Measurements from ENCODE around the gene CUL4B.
"Not testable (repeated sequence)": the region's sequence is repeated elsewhere in the genome, so short reads cannot be mapped to it uniquely, and the experiment has no call there.

The CUL4B gene

GRCh38 chrX:120534413-120535205 lies 26.2 kb downstream of the CUL4B start:
- H3K36me3 ChIP-seq (ENCODE audit: control insufficient read depth in 2 of 2, insufficient read depth in 2 of 2, low read length in 2 of 2) = peaks cover 14 to 22% of the 10 kb centered on the region in 2 donors
- H3K9me3 ChIP-seq (ENCODE audit: control insufficient read depth in 2 of 2, low read length in 2 of 2) = no peaks in the 10 kb centered on the region
- no peak overlapping the region for H3K9ac ChIP-seq (ENCODE audit: low read depth in 1 of 2, low read length in 2 of 2)
- H3K27ac ChIP-seq (ENCODE audit: low read depth in 2 of 2, low read length in 2 of 2) = no peak overlapping the region
- H3K27me3 ChIP-seq (ENCODE audit: control insufficient read depth in 2 of 2, insufficient read depth in 2 of 2, low read length in 2 of 2) = no peaks in the 10 kb centered on the region
- H3K4me3 ChIP-seq (ENCODE audit: low read length in 2 of 2) = no peak overlapping the region
- H3K4me1 ChIP-seq (ENCODE audit: control insufficient read depth in 2 of 2, insufficient read depth in 2 of 2, low read length in 2 of 2) = no peaks in the 10 kb centered on the region

DNA sequence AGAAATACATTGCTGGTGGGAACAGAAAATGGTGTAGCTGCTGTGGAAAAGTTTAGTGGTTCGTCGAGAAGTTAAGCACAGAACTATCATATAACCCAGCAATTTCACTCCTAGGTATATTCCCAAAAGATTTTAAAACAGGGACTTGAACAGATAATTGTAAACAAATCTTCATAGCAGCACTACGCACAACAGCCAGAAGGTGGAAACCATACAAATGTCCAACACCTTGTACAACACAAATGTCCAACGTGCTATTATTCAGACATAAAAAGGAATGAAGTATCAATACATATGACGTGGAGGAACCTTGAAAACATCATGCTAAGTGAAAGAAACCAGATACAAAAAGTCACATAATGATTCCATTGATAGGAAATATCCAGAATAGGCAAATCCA lies 37.9 kb downstream of the CUL4B start:
- H3K9ac ChIP-seq (ENCODE audit: low read depth in 1 of 2, low read length in 2 of 2) = no peak overlapping the region
- H3K27me3 ChIP-seq (ENCODE audit: control insufficient read depth in 2 of 2, insufficient read depth in 2 of 2, low read length in 2 of 2) = no peaks in the 10 kb centered on the region
- no peak overlapping the region for H3K27ac ChIP-seq (ENCODE audit: low read depth in 2 of 2, low read length in 2 of 2)

DNA sequence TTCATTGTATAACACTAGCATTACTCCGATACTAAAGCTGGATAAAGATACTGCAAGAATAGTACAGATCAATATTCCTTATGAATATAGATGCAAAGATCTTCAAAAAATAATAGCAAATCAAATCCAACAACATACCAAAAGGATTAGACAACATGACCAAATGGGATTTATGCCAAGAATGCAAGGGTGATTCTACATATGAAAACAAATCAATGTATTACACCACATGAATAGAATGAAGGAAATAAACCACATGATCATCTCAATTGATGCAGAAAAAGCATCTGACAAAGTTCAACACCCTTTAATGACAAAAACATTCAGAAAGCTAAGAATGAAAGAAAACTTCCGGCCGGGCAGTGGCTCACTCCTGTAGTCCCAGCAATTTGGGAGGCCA lies 42.8 kb downstream of the CUL4B start:
- Histone ChIP-seq H3K4me1 (ENCODE audit: control insufficient read depth in 2 of 2, insufficient read depth in 2 of 2, low read length in 2 of 2) (no peaks in the 10 kb centered on the region), H3K9ac (ENCODE audit: low read depth in 1 of 2, low read length in 2 of 2) (no peak overlapping the region), H3K27me3 (ENCODE audit: control insufficient read depth in 2 of 2, insufficient read depth in 2 of 2, low read length in 2 of 2) (no peaks in the 10 kb centered on the region)

More for the DNA sequence above, 37.9 kb downstream of the CUL4B start:
- Histone ChIP-seq H3K4me1 (ENCODE audit: control insufficient read depth in 2 of 2, insufficient read depth in 2 of 2, low read length in 2 of 2) (no peaks in the 10 kb centered on the region), H3K9me3 (ENCODE audit: control insufficient read depth in 2 of 2, low read length in 2 of 2) (no peaks in the 10 kb centered on the region), H3K36me3 (ENCODE audit: control insufficient read depth in 2 of 2, insufficient read depth in 2 of 2, low read length in 2 of 2) (no peaks in the 10 kb centered on the region), H3K4me3 (ENCODE audit: low read length in 2 of 2) (no peak overlapping the region)

DNA sequence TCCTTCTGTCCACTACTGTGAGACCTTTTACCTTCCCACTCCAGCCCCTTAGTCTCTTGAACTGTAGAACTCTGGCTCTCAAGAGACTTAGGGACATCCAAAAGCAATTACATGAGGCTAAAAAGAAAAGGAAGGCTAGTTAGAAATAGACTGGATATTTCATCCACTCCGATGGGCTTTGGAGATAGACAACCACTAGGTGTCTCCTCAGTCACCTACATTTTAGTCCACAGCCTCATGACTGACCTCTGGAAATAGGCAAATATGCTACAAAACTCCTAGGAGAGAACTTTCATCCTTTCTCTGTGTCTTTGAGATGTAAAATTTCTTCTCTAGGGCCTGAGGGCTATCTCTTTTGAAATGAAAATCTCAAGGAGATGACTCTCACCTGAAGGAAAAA lies 46.5 kb downstream of the CUL4B start:
- H3K9me3 ChIP-seq (ENCODE audit: control insufficient read depth in 2 of 2, low read length in 2 of 2) = no peaks in the 10 kb centered on the region
- H3K27ac ChIP-seq (ENCODE audit: low read depth in 2 of 2, low read length in 2 of 2) = no peak overlapping the region
- H3K36me3 ChIP-seq (ENCODE audit: control insufficient read depth in 2 of 2, insufficient read depth in 2 of 2, low read length in 2 of 2) = no peaks in the 10 kb centered on the region

More for the DNA sequence above, 42.8 kb downstream of the CUL4B start:
- H3K9me3 ChIP-seq (ENCODE audit: control insufficient read depth in 2 of 2, low read length in 2 of 2) = no peaks in the 10 kb centered on the region
- H3K27ac ChIP-seq (ENCODE audit: low read depth in 2 of 2, low read length in 2 of 2) = no peak overlapping the region
- no peak overlapping the region for H3K4me3 ChIP-seq (ENCODE audit: low read length in 2 of 2)
- no peaks in the 10 kb centered on the region for H3K36me3 ChIP-seq (ENCODE audit: control insufficient read depth in 2 of 2, insufficient read depth in 2 of 2, low read length in 2 of 2)

DNA sequence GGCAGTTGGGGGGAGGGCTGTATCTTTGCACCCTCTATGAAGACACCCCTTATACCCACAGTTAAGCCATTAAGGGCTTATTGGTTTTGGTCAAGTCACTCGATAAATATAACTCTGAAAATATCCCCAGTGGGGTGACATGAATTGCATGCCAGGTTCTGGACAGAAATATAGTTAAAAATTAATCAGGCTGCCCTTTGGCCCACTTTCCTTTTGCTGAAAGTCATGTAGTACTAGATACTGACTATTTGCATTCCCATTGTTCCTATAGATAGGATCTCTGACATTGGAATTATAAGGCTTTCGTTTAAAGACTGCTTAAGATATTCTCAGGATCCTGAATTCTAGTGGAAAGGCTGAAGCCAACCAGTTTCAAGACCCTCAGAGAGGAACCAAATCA lies 48.1 kb downstream of the CUL4B start:
- no peak overlapping the region for H3K9ac ChIP-seq (ENCODE audit: low read depth in 1 of 2, low read length in 2 of 2)
- H3K4me3 ChIP-seq (ENCODE audit: low read length in 2 of 2) = no peak overlapping the region
- no peak overlapping the region for H3K27ac ChIP-seq (ENCODE audit: low read depth in 2 of 2, low read length in 2 of 2)
- no peaks in the 10 kb centered on the region for H3K36me3 ChIP-seq (ENCODE audit: control insufficient read depth in 2 of 2, insufficient read depth in 2 of 2, low read length in 2 of 2)
- no peaks in the 10 kb centered on the region for H3K9me3 ChIP-seq (ENCODE audit: control insufficient read depth in 2 of 2, low read length in 2 of 2)
- peaks cover 0 to 3% of the 10 kb centered on the region in 2 donors for H3K4me1 ChIP-seq (ENCODE audit: control insufficient read depth in 2 of 2, insufficient read depth in 2 of 2, low read length in 2 of 2)
- no peaks in the 10 kb centered on the region for H3K27me3 ChIP-seq (ENCODE audit: control insufficient read depth in 2 of 2, insufficient read depth in 2 of 2, low read length in 2 of 2)

More for the DNA sequence above, 46.5 kb downstream of the CUL4B start:
- no peak overlapping the region for H3K9ac ChIP-seq (ENCODE audit: low read depth in 1 of 2, low read length in 2 of 2)
- no peak overlapping the region for H3K4me3 ChIP-seq (ENCODE audit: low read length in 2 of 2)
- peaks cover 0 to 3% of the 10 kb centered on the region in 2 donors for H3K4me1 ChIP-seq (ENCODE audit: control insufficient read depth in 2 of 2, insufficient read depth in 2 of 2, low read length in 2 of 2)
- no peaks in the 10 kb centered on the region for H3K27me3 ChIP-seq (ENCODE audit: control insufficient read depth in 2 of 2, insufficient read depth in 2 of 2, low read length in 2 of 2)

- Histone ChIP-seq H3K9ac (ENCODE audit: low read depth in 1 of 2, low read length in 2 of 2) (no peak overlapping the region), H3K27ac (ENCODE audit: low read depth in 2 of 2, low read length in 2 of 2) (no peak overlapping the region), H3K9me3 (ENCODE audit: control insufficient read depth in 2 of 2, low read length in 2 of 2) (no peaks in the 10 kb centered on the region), H3K36me3 (ENCODE audit: control insufficient read depth in 2 of 2, insufficient read depth in 2 of 2, low read length in 2 of 2) (no peaks in the 10 kb centered on the region), H3K27me3 (ENCODE audit: control insufficient read depth in 2 of 2, insufficient read depth in 2 of 2, low read length in 2 of 2) (no peaks in the 10 kb centered on the region), H3K4me1 (ENCODE audit: control insufficient read depth in 2 of 2, insufficient read depth in 2 of 2, low read length in 2 of 2) (peaks cover 0 to 3% of the 10 kb centered on the region in 2 donors), H3K4me3 (ENCODE audit: low read length in 2 of 2) (no peak overlapping the region)
These were observed 48.5 kb downstream of the CUL4B start for GRCh38 chrX:120512222-120512621.

DNA sequence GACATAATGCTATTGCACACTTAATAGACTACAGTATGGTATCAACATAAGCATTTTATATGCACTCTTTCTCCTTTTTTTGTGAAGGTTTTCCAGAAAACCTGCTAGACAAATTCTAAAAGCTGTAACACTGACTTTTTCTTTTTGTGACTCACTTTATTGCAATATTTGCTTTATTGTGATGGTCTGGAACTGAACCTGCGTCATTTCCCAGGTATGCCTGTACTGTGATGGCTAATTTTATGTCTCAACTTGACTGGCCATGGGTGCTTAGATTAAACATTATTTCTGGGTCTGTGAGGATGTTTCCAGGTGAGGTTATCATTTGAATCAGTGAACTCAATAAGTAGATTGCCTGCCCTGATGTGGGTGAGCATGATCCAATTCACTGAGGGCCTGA lies 56.2 kb downstream of the CUL4B start:
- Histone ChIP-seq H3K27me3 (ENCODE audit: control insufficient read depth in 2 of 2, insufficient read depth in 2 of 2, low read length in 2 of 2) (no peaks in the 10 kb centered on the region), H3K9me3 (ENCODE audit: control insufficient read depth in 2 of 2, low read length in 2 of 2) (no peaks in the 10 kb centered on the region), H3K36me3 (ENCODE audit: control insufficient read depth in 2 of 2, insufficient read depth in 2 of 2, low read length in 2 of 2) (no peaks in the 10 kb centered on the region), H3K4me3 (ENCODE audit: low read length in 2 of 2) (no peak overlapping the region), H3K4me1 (ENCODE audit: control insufficient read depth in 2 of 2, insufficient read depth in 2 of 2, low read length in 2 of 2) (no peaks in the 10 kb centered on the region), H3K9ac (ENCODE audit: low read depth in 1 of 2, low read length in 2 of 2) (no peak overlapping the region), H3K27ac (ENCODE audit: low read depth in 2 of 2, low read length in 2 of 2) (no peak overlapping the region)

- Histone ChIP-seq H3K27me3 (ENCODE audit: control insufficient read depth in 2 of 2, insufficient read depth in 2 of 2, low read length in 2 of 2) (no peaks in the 10 kb centered on the region), H3K9me3 (ENCODE audit: control insufficient read depth in 2 of 2, low read length in 2 of 2) (no peaks in the 10 kb centered on the region), H3K36me3 (ENCODE audit: control insufficient read depth in 2 of 2, insufficient read depth in 2 of 2, low read length in 2 of 2) (no peaks in the 10 kb centered on the region), H3K27ac (ENCODE audit: low read depth in 2 of 2, low read length in 2 of 2) (no peak overlapping the region), H3K4me1 (ENCODE audit: control insufficient read depth in 2 of 2, insufficient read depth in 2 of 2, low read length in 2 of 2) (no peaks in the 10 kb centered on the region), H3K4me3 (ENCODE audit: low read length in 2 of 2) (no peak overlapping the region), H3K9ac (ENCODE audit: low read depth in 1 of 2, low read length in 2 of 2) (no peak overlapping the region)
These were observed 61.3 kb downstream of the CUL4B start for GRCh38 chrX:120499301-120500072.

GRCh38 chrX:120490119-120490518 lies 70.6 kb downstream of the CUL4B start:
- not testable (repeated sequence) for H3K36me3 ChIP-seq (ENCODE audit: control insufficient read depth in 2 of 2, insufficient read depth in 2 of 2, low read length in 2 of 2); H3K4me1 ChIP-seq (ENCODE audit: control insufficient read depth in 2 of 2, insufficient read depth in 2 of 2, low read length in 2 of 2); H3K9me3 ChIP-seq (ENCODE audit: control insufficient read depth in 2 of 2, low read length in 2 of 2); H3K9ac ChIP-seq (ENCODE audit: low read depth in 1 of 2, low read length in 2 of 2); H3K27me3 ChIP-seq (ENCODE audit: control insufficient read depth in 2 of 2, insufficient read depth in 2 of 2, low read length in 2 of 2); H3K4me3 ChIP-seq (ENCODE audit: low read length in 2 of 2); H3K27ac ChIP-seq (ENCODE audit: low read depth in 2 of 2, low read length in 2 of 2)

- Histone ChIP-seq H3K4me1 (ENCODE audit: control insufficient read depth in 2 of 2, insufficient read depth in 2 of 2, low read length in 2 of 2) (no peaks in the 10 kb centered on the region), H3K9ac (ENCODE audit: low read depth in 1 of 2, low read length in 2 of 2) (peak overlapping the region in 1 of 2 donors; percentile 69), H3K4me3 (ENCODE audit: low read length in 2 of 2) (no peak overlapping the region), H3K9me3 (ENCODE audit: control insufficient read depth in 2 of 2, low read length in 2 of 2) (no peaks in the 10 kb centered on the region), H3K27me3 (ENCODE audit: control insufficient read depth in 2 of 2, insufficient read depth in 2 of 2, low read length in 2 of 2) (no peaks in the 10 kb centered on the region), H3K27ac (ENCODE audit: low read depth in 2 of 2, low read length in 2 of 2) (no peak overlapping the region), H3K36me3 (ENCODE audit: control insufficient read depth in 2 of 2, insufficient read depth in 2 of 2, low read length in 2 of 2) (no peaks in the 10 kb centered on the region)
These were observed 74.0 kb downstream of the CUL4B start for GRCh38 chrX:120486786-120487185.
